HEK293 (cell line): ENCODE measurements around the gene NAXE.

Source experiments
- CTCF ChIA-PET: fragments of 350-600 bp; formaldehyde crosslinking; extraction: SDS; loops from one replicate; lab custom pipeline; 2021; ENCODE audit warnings: antibody characterized with exemption; lab: Yijun Ruan, JAX
- POLR2A ChIA-PET: fragments of 300-600 bp; formaldehyde crosslinking; extraction: SDS; loops from one replicate; lab custom pipeline; 2020; ENCODE audit warnings: antibody characterized with exemption, inconsistent platforms; lab: Yijun Ruan, JAX
- H3K27ac ChIP-seq: fragments of 200-500 bp; sonication (Bioruptor generic); 2 replicates; pipeline ENCODE4 v1.5.1; 2014; ENCODE audit warnings: low read depth, low read length, control low read depth, inconsistent platforms; ENCODE audit errors: extremely low read depth
- H3K36me3 ChIP-seq, 2 experiments: fragments of 200-500 bp in 1 of 2; sonication (Bioruptor generic) in 1 of 2; 1 replicate in 1 of 2; 2 replicates in 1 of 2; pipeline ENCODE4 v1.5.1; 2014 to 2017; ENCODE audit warnings: inconsistent platforms in 2 of 2, low read length in 2 of 2; ENCODE audit not compliant: control insufficient read depth in 2 of 2, insufficient read depth in 1 of 2
- H3K4me1 ChIP-seq: fragments of 200-500 bp; sonication (Bioruptor generic); 2 replicates; pipeline ENCODE4 v1.5.1; 2014; ENCODE audit warnings: mild to moderate bottlenecking, low read length, inconsistent platforms; ENCODE audit not compliant: control insufficient read depth, insufficient read depth
- H3K4me3 ChIP-seq: 2 replicates; pipeline ENCODE4 v1.5.1; 2011; ENCODE audit warnings: low read depth, mild to moderate bottlenecking, control low read depth, low read length, moderate library complexity
- H3K9me3 ChIP-seq: fragments of 200-500 bp; sonication (Bioruptor generic); 2 replicates; pipeline ENCODE4 v1.5.1; 2014; ENCODE audit warnings: low read depth, low read length, inconsistent platforms; ENCODE audit not compliant: control insufficient read depth, insufficient read depth
- EGR2 ChIP-seq: fragments of 450-650 bp; formaldehyde crosslinking; IDR thresholded peaks from 2 replicates; pipeline ENCODE4 v1.5.1; 2016; ENCODE audit warnings: low read depth, missing biosample characterization, missing genetic modification characterization
- GLI2 ChIP-seq: fragments of 450-650 bp; formaldehyde crosslinking; IDR thresholded peaks from 2 replicates; pipeline ENCODE4; 2017; ENCODE audit warnings: missing biosample characterization, missing genetic modification characterization, low read depth, borderline replicate concordance
- GLIS1 ChIP-seq: fragments of 450-650 bp; formaldehyde crosslinking; IDR thresholded peaks from 2 replicates; pipeline ENCODE4 v1.5.1; 2016; ENCODE audit warnings: missing biosample characterization, missing genetic modification characterization
- GLIS2 ChIP-seq: fragments of 450-650 bp; formaldehyde crosslinking; IDR thresholded peaks from 2 replicates; pipeline ENCODE4 v1.5.1; 2016; ENCODE audit warnings: missing biosample characterization, missing genetic modification characterization
- KLF10 ChIP-seq: fragments of 450-650 bp; IDR thresholded peaks from 2 replicates; pipeline ENCODE4 v1.5.1; 2018; ENCODE audit warnings: missing biosample characterization, mild to moderate bottlenecking, missing genetic modification characterization
- MZF1 ChIP-seq: fragments of 450-650 bp; formaldehyde crosslinking; IDR thresholded peaks from 2 replicates; pipeline ENCODE4 v1.5.1; 2017; ENCODE audit warnings: missing biosample characterization, missing genetic modification characterization, borderline replicate concordance
- SP2 ChIP-seq: fragments of 450-650 bp; formaldehyde crosslinking; IDR thresholded peaks from 2 replicates; pipeline ENCODE4 v1.5.1; 2016; ENCODE audit warnings: missing biosample characterization, missing genetic modification characterization
- SP7 ChIP-seq: fragments of 450-650 bp; formaldehyde crosslinking; IDR thresholded peaks from 2 replicates; pipeline ENCODE4 v1.5.1; 2016; ENCODE audit warnings: missing biosample characterization, missing genetic modification characterization
- ZFHX2 ChIP-seq: fragments of 450-650 bp; formaldehyde crosslinking; conservative IDR thresholded peaks from 2 replicates; pipeline ENCODE4 v1.5.1; 2016; ENCODE audit warnings: missing biosample characterization, missing genetic modification characterization
- ZFP3 ChIP-seq: fragments of 450-650 bp; formaldehyde crosslinking; IDR thresholded peaks from 2 replicates; pipeline ENCODE4 v1.5.1; 2016; ENCODE audit warnings: low read depth, missing biosample characterization, missing genetic modification characterization
- ZNF112 ChIP-seq: fragments of 450-650 bp; formaldehyde crosslinking; IDR thresholded peaks from 2 replicates; pipeline ENCODE4 v1.5.0; 2017; ENCODE audit warnings: missing biosample characterization, missing genetic modification characterization
- ZNF292 ChIP-seq: fragments of 450-650 bp; formaldehyde crosslinking; IDR thresholded peaks from 2 replicates; pipeline ENCODE4 v1.5.1; 2016; ENCODE audit warnings: low read depth, missing biosample characterization, missing genetic modification characterization, borderline replicate concordance
- ZNF354C ChIP-seq: fragments of 450-650 bp; formaldehyde crosslinking; IDR thresholded peaks from 2 replicates; pipeline ENCODE4 v1.5.1; 2016; ENCODE audit warnings: missing biosample characterization, missing genetic modification characterization, low read depth, borderline replicate concordance
- ZNF530 ChIP-seq: fragments of 450-650 bp; formaldehyde crosslinking; IDR thresholded peaks from 2 replicates; pipeline ENCODE4 v1.5.1; 2016; ENCODE audit warnings: low read depth, missing biosample characterization, missing genetic modification characterization
- ZNF544 ChIP-seq: fragments of 450-650 bp; formaldehyde crosslinking; IDR thresholded peaks from 2 replicates; pipeline ENCODE4 v1.5.0; 2017; ENCODE audit warnings: missing biosample characterization, missing genetic modification characterization
- ZNF548 ChIP-seq: fragments of 450-650 bp; formaldehyde crosslinking; IDR thresholded peaks from 2 replicates; pipeline ENCODE4 v1.5.1; 2016; ENCODE audit warnings: missing biosample characterization, missing genetic modification characterization
- ZNF624 ChIP-seq: fragments of 450-650 bp; formaldehyde crosslinking; IDR thresholded peaks from 2 replicates; pipeline ENCODE4 v1.5.1; 2017; ENCODE audit warnings: missing biosample characterization, missing genetic modification characterization
- ZNF629 ChIP-seq: fragments of 450-650 bp; formaldehyde crosslinking; IDR thresholded peaks from 2 replicates; pipeline ENCODE4 v1.5.1; 2017; ENCODE audit warnings: missing biosample characterization, missing genetic modification characterization
- ZNF843 ChIP-seq: fragments of 450-650 bp; formaldehyde crosslinking; IDR thresholded peaks from 2 replicates; pipeline ENCODE4 v1.5.1; 2016; ENCODE audit warnings: missing biosample characterization, missing genetic modification characterization
- ZXDB ChIP-seq: fragments of 450-650 bp; formaldehyde crosslinking; IDR thresholded peaks from 2 replicates; pipeline ENCODE4 v1.5.1; 2016; ENCODE audit warnings: missing biosample characterization, missing genetic modification characterization
- TF ChIP-seq, protein P1 (sequence below): IDR thresholded peaks from 2 replicates; pipeline ENCODE4 v1.6.1; 2011; ENCODE audit warnings: mild to moderate bottlenecking, low read depth, low read length, borderline replicate concordance
- TF ChIP-seq, protein P2 (sequence below): fragments of 450-650 bp; formaldehyde crosslinking; IDR thresholded peaks from 2 replicates; pipeline ENCODE4 v1.5.1; 2016; ENCODE audit warnings: missing biosample characterization, missing genetic modification characterization
- TF ChIP-seq, protein P3 (sequence below): fragments of 450-650 bp; formaldehyde crosslinking; conservative IDR thresholded peaks from 2 replicates; pipeline ENCODE4 v1.5.1; 2016; ENCODE audit warnings: low read depth, missing biosample characterization, missing genetic modification characterization
- TF ChIP-seq, protein P4 (sequence below): fragments of 450-650 bp; formaldehyde crosslinking; IDR thresholded peaks from 2 replicates; pipeline ENCODE4 v1.5.1; 2017; ENCODE audit warnings: missing biosample characterization, missing genetic modification characterization
- TF ChIP-seq, protein P5 (sequence below): fragments of 450-650 bp; formaldehyde crosslinking; IDR thresholded peaks from 2 replicates; pipeline ENCODE4 v1.5.1; 2016; ENCODE audit warnings: missing biosample characterization, missing genetic modification characterization
- TF ChIP-seq, protein P6 (sequence below): fragments of 450-650 bp; formaldehyde crosslinking; IDR thresholded peaks from 2 replicates; pipeline ENCODE4 v1.5.1; 2017; ENCODE audit warnings: missing biosample characterization, missing genetic modification characterization

The NAXE gene

DNA sequence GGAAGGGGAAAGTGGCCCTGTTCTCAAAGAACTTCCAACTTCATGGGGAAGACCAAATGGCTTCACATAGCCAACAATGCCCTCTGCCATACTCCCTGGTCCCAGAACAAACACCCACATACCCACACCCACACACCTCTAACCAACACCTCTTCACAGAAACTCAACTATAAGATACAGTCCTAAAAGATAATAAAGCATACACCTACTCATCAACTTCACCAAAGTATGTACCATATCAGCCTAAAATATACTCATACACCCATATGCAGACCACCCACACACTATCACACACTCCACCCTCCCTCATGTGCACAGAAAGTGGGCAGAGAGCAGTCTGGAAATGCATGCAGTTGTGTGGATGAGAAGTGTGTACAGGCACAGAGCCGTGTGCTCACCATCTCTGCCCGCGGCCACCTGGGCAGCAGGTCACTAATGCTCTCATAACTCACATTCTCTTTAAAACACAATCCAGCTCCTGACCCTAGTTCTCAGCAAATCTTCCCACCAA lies 46.9 kb upstream of the NAXE start:
- no peak overlapping the region for H3K27ac ChIP-seq
- CTCF ChIA-PET = interaction anchor here (0.6 kb wide), 1 partner anchor 87 kb away, joined by 3 read pairs; no protein-coding TSS in a partner anchor
- peaks cover 21 to 95% of the 10 kb centered on the region in 2 experiments for H3K36me3 ChIP-seq
- no peaks in the 10 kb centered on the region for H3K9me3 ChIP-seq
- no peaks in the 10 kb centered on the region for H3K4me1 ChIP-seq
- no peak for TF ChIP-seq ZNF544 (tag by site-specific recombination)
- peak; percentile 100 for TF ChIP-seq ZFHX2 (tag by site-specific recombination)
- TF ChIP-seq GLIS2 (tag by site-specific recombination) = no peak
- TF ChIP-seq EGR2 = peak; percentile 100
- TF ChIP-seq SP7 (tag by site-specific recombination) = no peak
- TF ChIP-seq ZNF548 (tag by site-specific recombination) = no peak
- TF ChIP-seq ZNF629 (tag by site-specific recombination) = no peak
- POLR2A ChIA-PET = no interaction called here
- H3K4me3 ChIP-seq = no peak overlapping the region

DNA sequence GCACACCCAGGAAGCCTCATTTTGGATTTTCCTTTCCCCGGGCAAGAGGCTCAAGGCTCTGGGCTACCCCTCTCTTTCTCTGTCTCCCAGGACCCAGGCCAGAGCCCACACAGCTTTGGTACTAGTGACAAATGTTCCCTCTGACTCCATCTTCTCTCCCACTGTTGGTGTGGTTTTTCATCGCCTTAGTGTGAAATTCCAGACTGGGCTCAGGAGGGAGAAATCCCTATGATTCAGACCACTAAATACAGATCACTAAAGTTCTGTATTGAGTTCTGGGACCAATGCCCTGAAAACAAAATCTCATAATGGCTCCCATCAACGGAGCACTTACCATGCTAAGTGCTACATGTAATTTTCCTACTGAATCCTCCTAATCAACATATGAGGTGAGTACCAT lies 45.3 kb upstream of the NAXE start:
- peaks cover 17 to 95% of the 10 kb centered on the region in 2 experiments for H3K36me3 ChIP-seq
- no peaks in the 10 kb centered on the region for H3K4me1 ChIP-seq
- no peak overlapping the region for H3K27ac ChIP-seq
- POLR2A ChIA-PET = no interaction called here
- H3K9me3 ChIP-seq = no peaks in the 10 kb centered on the region
- TF ChIP-seq, protein P1, sequence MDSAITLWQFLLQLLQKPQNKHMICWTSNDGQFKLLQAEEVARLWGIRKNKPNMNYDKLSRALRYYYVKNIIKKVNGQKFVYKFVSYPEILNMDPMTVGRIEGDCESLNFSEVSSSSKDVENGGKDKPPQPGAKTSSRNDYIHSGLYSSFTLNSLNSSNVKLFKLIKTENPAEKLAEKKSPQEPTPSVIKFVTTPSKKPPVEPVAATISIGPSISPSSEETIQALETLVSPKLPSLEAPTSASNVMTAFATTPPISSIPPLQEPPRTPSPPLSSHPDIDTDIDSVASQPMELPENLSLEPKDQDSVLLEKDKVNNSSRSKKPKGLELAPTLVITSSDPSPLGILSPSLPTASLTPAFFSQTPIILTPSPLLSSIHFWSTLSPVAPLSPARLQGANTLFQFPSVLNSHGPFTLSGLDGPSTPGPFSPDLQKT = no peak
- TF ChIP-seq, protein P2, sequence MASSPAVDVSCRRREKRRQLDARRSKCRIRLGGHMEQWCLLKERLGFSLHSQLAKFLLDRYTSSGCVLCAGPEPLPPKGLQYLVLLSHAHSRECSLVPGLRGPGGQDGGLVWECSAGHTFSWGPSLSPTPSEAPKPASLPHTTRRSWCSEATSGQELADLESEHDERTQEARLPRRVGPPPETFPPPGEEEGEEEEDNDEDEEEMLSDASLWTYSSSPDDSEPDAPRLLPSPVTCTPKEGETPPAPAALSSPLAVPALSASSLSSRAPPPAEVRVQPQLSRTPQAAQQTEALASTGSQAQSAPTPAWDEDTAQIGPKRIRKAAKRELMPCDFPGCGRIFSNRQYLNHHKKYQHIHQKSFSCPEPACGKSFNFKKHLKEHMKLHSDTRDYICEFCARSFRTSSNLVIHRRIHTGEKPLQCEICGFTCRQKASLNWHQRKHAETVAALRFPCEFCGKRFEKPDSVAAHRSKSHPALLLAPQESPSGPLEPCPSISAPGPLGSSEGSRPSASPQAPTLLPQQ (tag by site-specific recombination) = no peak
- TF ChIP-seq SP2 (tag by site-specific recombination) (no peak), ZXDB (tag by site-specific recombination) (no peak), ZNF292 (no peak), ZNF112 (tag by site-specific recombination) (no peak), GLI2 (tag by site-specific recombination) (no peak), GLIS1 (tag by site-specific recombination) (no peak), ZNF843 (no peak), ZNF530 (tag by site-specific recombination) (no peak), KLF10 (tag by site-specific recombination) (no peak), ZNF624 (tag by site-specific recombination) (no peak), ZFP3 (tag by site-specific recombination) (no peak), ZNF354C (no peak), MZF1 (tag by site-specific recombination) (no peak)
- TF ChIP-seq, protein P3, sequence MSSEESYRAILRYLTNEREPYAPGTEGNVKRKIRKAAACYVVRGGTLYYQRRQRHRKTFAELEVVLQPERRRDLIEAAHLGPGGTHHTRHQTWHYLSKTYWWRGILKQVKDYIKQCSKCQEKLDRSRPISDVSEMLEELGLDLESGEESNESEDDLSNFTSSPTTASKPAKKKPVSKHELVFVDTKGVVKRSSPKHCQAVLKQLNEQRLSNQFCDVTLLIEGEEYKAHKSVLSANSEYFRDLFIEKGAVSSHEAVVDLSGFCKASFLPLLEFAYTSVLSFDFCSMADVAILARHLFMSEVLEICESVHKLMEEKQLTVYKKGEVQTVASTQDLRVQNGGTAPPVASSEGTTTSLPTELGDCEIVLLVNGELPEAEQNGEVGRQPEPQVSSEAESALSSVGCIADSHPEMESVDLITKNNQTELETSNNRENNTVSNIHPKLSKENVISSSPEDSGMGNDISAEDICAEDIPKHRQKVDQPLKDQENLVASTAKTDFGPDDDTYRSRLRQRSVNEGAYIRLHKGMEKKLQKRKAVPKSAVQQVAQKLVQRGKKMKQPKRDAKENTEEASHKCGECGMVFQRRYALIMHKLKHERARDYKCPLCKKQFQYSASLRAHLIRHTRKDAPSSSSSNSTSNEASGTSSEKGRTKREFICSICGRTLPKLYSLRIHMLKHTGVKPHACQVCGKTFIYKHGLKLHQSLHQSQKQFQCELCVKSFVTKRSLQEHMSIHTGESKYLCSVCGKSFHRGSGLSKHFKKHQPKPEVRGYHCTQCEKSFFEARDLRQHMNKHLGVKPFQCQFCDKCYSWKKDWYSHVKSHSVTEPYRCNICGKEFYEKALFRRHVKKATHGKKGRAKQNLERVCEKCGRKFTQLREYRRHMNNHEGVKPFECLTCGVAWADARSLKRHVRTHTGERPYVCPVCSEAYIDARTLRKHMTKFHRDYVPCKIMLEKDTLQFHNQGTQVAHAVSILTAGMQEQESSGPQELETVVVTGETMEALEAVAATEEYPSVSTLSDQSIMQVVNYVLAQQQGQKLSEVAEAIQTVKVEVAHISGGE (tag by site-specific recombination) = no peak
- TF ChIP-seq, protein P4, sequence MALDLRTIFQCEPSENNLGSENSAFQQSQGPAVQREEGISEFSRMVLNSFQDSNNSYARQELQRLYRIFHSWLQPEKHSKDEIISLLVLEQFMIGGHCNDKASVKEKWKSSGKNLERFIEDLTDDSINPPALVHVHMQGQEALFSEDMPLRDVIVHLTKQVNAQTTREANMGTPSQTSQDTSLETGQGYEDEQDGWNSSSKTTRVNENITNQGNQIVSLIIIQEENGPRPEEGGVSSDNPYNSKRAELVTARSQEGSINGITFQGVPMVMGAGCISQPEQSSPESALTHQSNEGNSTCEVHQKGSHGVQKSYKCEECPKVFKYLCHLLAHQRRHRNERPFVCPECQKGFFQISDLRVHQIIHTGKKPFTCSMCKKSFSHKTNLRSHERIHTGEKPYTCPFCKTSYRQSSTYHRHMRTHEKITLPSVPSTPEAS (tag by site-specific recombination) = no peak
- TF ChIP-seq, protein P5, sequence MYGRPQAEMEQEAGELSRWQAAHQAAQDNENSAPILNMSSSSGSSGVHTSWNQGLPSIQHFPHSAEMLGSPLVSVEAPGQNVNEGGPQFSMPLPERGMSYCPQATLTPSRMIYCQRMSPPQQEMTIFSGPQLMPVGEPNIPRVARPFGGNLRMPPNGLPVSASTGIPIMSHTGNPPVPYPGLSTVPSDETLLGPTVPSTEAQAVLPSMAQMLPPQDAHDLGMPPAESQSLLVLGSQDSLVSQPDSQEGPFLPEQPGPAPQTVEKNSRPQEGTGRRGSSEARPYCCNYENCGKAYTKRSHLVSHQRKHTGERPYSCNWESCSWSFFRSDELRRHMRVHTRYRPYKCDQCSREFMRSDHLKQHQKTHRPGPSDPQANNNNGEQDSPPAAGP = no peak
- TF ChIP-seq, protein P6, sequence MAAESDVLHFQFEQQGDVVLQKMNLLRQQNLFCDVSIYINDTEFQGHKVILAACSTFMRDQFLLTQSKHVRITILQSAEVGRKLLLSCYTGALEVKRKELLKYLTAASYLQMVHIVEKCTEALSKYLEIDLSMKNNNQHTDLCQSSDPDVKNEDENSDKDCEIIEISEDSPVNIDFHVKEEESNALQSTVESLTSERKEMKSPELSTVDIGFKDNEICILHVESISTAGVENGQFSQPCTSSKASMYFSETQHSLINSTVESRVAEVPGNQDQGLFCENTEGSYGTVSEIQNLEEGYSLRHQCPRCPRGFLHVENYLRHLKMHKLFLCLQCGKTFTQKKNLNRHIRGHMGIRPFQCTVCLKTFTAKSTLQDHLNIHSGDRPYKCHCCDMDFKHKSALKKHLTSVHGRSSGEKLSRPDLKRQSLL = no peak
- TF ChIP-seq, all 188 proteins: peak for 0
- no peak overlapping the region for H3K4me3 ChIP-seq
- CTCF ChIA-PET = no interaction called here
